Adrenal gland (tissue), 12 donors: ENCODE measurements around the gene GTF3C5. TPM values are rescaled to one million over a fixed set of nuclear protein-coding genes. Genes with fewer than 3 reads are reported as not detected.
"Not testable (repeated sequence)": the region's sequence is repeated elsewhere in the genome, so short reads cannot be mapped to it uniquely, and the experiment has no call there.

Experiments used
- DNase-seq, 7 donors: peaks; one replicate each; pipeline ENCODE4 v3.0.0-alpha.2; 2019 to 2020
- H3K27ac ChIP-seq, 5 donors: fragments of 200-600 bp; sonication (generic) in 4 of 5; 1 replicate in 3 of 5; 2 replicates in 2 of 5; pipeline versions ENCODE4 v1.5.1 to v1.8.0; 2016 to 2020; ENCODE audit warnings: mild to moderate bottlenecking in 1 of 5
- H3K27me3 ChIP-seq: fragments of 200-600 bp; 2 replicates; pipeline ENCODE4 v1.8.0; 2021
- H3K36me3 ChIP-seq, 2 donors: fragments of 200-600 bp; replicated peaks in 1 of 2; 1 replicate in 1 of 2; 2 replicates in 1 of 2; pipeline versions ENCODE4 v1.5.1 to v1.8.0; 2018 to 2022
- H3K4me1 ChIP-seq, 2 donors: fragments of 200-600 bp; replicated peaks in 1 of 2; 1 replicate in 1 of 2; 2 replicates in 1 of 2; pipeline versions ENCODE4 v1.5.1 to v1.8.0; 2018 to 2021
- H3K4me3 ChIP-seq, 4 donors: fragments of 200-600 bp; sonication (generic) in 3 of 4; one replicate each; pipeline ENCODE4 v1.5.1; 2016 to 2018
- H3K9me3 ChIP-seq, 3 donors: fragments of 200-600 bp; sonication (generic) in 1 of 3; replicated peaks in 1 of 3; 1 replicate in 2 of 3; 2 replicates in 1 of 3; pipeline versions ENCODE4 v1.5.1 to v1.8.0; 2016 to 2021
- POLR2A ChIP-seq, 2 donors: fragments of 450-650 bp; IDR thresholded peaks; one replicate each; pipeline ENCODE4 v1.6.1; 2017; ENCODE audit warnings: antibody characterized with exemption in 2 of 2, mild to moderate bottlenecking in 2 of 2, moderate library complexity in 1 of 2
- WGBS, 4 donors: extraction: QIAGEN DNeasy Blood & Tissue Kit in 2 of 4; methylation state at CpG; one replicate each; pipeline versions ENCODE4 v1.1.5 to v1.1.7; 2013 to 2017; 5-methylcytosine and 5-hydroxymethylcytosine counted together
- intact Hi-C, 2 donors: fragments of 100-400 bp; cut with DNase I; formaldehyde crosslinking; loops; one replicate each; pipeline versions ENCODE4 v1.14.1 to v1.15.0; 2022 to 2023
- polyA plus RNA-seq, 3 donors: library from polyadenylated mRNA; stranded (reverse); fragments of 200-250 nt in 2 of 3; fragments of 350-450 nt in 1 of 3; fragmentation: Illumina TruSeq in 1 of 3; extraction: RNeasy Lipid Tissue Mini Kit (QIAGEN cat#74804) in 1 of 3; gene quantifications; one replicate each; pipeline ENCODE4 v1.2.3, GENCODE V29; 2013 to 2014
- total RNA-seq, 9 donors: library from RNA; depleted of rRNA in 4 of 9; stranded (reverse); fragments of >200 nt in 4 of 9; fragments of 120-200 nt in 1 of 9; fragmentation: NEBNext Ultra II Directional in 1 of 9; extraction: Animal tissue kit (Norgen Biotek cat#: 25700) in 1 of 9; gene quantifications; one replicate each; pipeline versions ENCODE4 v1.1.0 to v1.2.4, GENCODE V29; 2013 to 2023
- TF ChIP-seq, protein P1 (sequence below), 6 experiments: fragments of 450-650 bp in 4 of 6; fragments of 200-600 bp in 2 of 6; sonication (generic) in 1 of 6; IDR thresholded peaks; 1 replicate in 5 of 6; 2 replicates in 1 of 6; pipeline versions ENCODE4 v1.5.1 to v1.8.0; 2016 to 2021; ENCODE audit warnings: antibody characterized with exemption in 6 of 6, mild to moderate bottlenecking in 2 of 6, moderate library complexity in 1 of 6
- donor health status: healthy with polysubstance abuse.
- donor health status: Bipolar disorder and iron deficiency.
- donor health status: DM: yes; HTN: yes; CAD: no.
- donor health status: DM: no; HTN: no; CAD: no.
- donor health status: DM: no; HTN: no; CAD: no.
- donor health status: DM: yes; HTN: yes; CAD: no.

The GTF3C5 gene
- total and polyA plus RNA-seq, 12 donors: 43.9 to 139 (median 61.5) TPM

DNA sequence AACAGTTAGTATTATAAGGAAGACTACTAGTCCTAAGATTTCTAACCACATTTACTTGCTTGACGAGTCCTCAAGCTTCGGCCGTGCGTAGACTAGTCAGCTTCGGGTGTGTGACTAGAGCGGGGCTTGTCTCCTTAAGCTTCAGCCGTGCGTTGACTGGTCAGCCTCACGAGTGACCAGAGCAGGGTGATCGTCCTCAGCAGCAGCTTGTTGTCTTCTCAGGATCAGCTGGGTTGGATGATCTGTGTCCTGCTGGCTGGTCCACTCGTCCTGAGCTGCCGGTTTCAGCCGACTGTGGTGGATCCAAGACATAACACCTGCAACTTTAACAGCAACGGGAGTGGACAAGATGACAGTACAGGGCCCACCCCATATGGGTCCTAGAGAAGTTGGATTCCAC, 47.7 kb downstream of the GTF3C5 start:
- intact Hi-C loops: no loop called here
- no peak for DNase-seq
- Histone ChIP-seq H3K27ac (no peak overlapping the region), H3K36me3 (no peaks in the 10 kb centered on the region), H3K4me1 (peaks cover 13 to 20% of the 10 kb centered on the region in 2 donors), H3K27me3 (no peaks in the 10 kb centered on the region), H3K9me3 (no peaks in the 10 kb centered on the region), H3K4me3 (no peak overlapping the region)
- WGBS, 4 donors: 87 to 95% (median 92%) methylated on average over 10 to 14 of the region's 14 CpGs
- no peak for TF ChIP-seq POLR2A (IDR thresholded peaks at IDR 0.05)
- TF ChIP-seq, protein P1, sequence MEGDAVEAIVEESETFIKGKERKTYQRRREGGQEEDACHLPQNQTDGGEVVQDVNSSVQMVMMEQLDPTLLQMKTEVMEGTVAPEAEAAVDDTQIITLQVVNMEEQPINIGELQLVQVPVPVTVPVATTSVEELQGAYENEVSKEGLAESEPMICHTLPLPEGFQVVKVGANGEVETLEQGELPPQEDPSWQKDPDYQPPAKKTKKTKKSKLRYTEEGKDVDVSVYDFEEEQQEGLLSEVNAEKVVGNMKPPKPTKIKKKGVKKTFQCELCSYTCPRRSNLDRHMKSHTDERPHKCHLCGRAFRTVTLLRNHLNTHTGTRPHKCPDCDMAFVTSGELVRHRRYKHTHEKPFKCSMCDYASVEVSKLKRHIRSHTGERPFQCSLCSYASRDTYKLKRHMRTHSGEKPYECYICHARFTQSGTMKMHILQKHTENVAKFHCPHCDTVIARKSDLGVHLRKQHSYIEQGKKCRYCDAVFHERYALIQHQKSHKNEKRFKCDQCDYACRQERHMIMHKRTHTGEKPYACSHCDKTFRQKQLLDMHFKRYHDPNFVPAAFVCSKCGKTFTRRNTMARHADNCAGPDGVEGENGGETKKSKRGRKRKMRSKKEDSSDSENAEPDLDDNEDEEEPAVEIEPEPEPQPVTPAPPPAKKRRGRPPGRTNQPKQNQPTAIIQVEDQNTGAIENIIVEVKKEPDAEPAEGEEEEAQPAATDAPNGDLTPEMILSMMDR (IDR thresholded peaks at IDR 0.05): no peak

DNA sequence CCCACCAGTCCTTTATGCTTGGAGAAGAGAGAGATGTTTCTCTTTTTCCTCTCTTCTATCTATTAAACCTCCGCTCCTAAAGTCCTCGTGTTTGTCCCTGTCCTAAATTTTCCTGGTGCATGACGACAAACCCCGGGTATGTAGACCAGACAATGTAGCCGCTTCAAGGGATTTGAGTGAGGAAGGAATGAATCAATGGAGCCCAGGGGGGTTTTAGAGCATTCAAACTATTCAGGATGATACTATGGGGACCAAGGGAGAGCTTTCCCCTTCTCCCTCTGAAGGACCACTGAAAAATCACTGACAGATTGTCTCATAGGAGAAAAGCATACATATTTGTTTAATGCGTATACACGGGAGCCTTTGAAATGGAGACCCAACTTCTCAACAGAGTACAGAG, 49.4 kb downstream of the GTF3C5 start:
- TF ChIP-seq, protein P1 (IDR thresholded peaks at IDR 0.05): no peak
- TF ChIP-seq POLR2A (IDR thresholded peaks at IDR 0.05): no peak
- Histone ChIP-seq H3K27ac (no peak overlapping the region), H3K36me3 (no peaks in the 10 kb centered on the region), H3K27me3 (no peaks in the 10 kb centered on the region), H3K4me1 (peaks cover 13 to 20% of the 10 kb centered on the region in 2 donors), H3K4me3 (no peak overlapping the region), H3K9me3 (no peaks in the 10 kb centered on the region)
- no peak for DNase-seq
- WGBS, 4 donors: 72 to 93% (median 85%) methylated on average over 7 of the region's 7 CpGs
- intact Hi-C loops: no loop called here

GRCh38 chr9:133080786-133081779, 50.3 kb downstream of the GTF3C5 start:
- peaks cover 9 to 11% of the 10 kb centered on the region in 2 donors for H3K4me1 ChIP-seq
- H3K4me3 ChIP-seq, H3K36me3 ChIP-seq, DNase-seq, intact Hi-C loops, H3K27me3 ChIP-seq, H3K9me3 ChIP-seq, H3K27ac ChIP-seq: not testable (repeated sequence)
- WGBS, 4 donors: 78 to 90% (median 87%) methylated on average over 4 to 10 of the region's 18 CpGs

- H3K27ac ChIP-seq, H3K27me3 ChIP-seq, H3K9me3 ChIP-seq, H3K36me3 ChIP-seq, DNase-seq, H3K4me3 ChIP-seq, H3K4me1 ChIP-seq, intact Hi-C loops: not testable (repeated sequence)
- 84 to 89% (median 87%) methylated on average over 5 of the region's 12 CpGs; no CpG with 5 or more reads in 1 of the 4 donors for WGBS, 4 donors
Measured at GRCh38 chr9:133081957-133082644, 51.3 kb downstream of the GTF3C5 start.

DNA sequence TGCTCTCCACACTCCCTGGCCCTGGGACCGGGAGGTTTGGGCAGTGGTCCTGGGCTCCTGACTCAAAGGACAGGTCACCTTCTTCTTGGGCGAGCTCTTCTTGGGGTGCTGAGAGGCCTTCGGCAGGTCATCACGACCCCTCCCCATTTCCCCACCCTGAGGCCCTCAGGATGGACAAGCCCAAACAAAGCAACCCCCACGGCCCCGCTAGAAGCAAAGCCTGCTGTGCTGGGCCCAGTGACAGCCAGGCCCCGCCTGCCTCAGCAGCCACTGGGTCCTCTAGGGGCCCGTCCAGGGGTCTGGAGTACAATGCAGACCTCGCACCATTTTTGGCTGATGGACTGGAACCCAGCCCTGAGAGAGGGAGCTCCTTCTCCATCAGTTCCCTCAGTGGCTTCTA, 52.9 kb downstream of the GTF3C5 start:
- intact Hi-C loops, H3K4me3 ChIP-seq, H3K36me3 ChIP-seq, H3K27ac ChIP-seq, H3K4me1 ChIP-seq, H3K9me3 ChIP-seq, H3K27me3 ChIP-seq: not testable (repeated sequence)
- peak in 1 of 7 donors; percentile 3 for DNase-seq
- 79 to 84% (median 82%) methylated on average over 3 to 8 of the region's 9 CpGs; no CpG with 5 or more reads in 1 of the 4 donors for WGBS, 4 donors

DNA sequence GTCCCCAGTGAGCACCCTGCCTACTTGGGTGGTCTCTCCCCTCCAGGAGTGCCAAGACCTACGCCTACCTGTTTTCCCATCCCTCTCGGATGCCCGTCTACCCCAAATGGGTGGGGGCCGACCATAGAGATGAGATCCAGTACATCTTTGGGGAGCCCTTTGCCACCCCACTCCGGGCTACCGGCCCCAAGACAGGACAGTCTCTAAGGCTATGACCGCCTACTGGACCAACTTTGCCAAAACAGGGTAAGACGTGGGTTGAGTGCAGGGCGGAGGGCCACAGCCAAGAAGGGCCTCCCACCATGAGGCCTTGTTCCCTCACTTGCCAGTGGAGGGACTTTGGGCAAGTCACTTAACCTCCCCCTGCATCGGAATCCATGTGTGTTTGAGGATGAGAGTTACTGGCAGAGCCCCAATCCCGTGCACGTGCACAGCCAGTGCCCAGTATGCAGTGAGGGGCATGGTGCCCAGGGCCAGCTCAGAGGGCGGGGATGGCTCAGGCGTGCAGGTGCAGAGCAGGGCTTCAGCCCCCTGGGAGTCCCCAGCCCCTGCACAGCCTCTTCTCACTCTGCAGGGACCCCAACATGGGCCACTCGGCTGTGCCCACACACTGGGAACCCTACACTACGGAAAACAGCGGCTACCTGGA, 55.5 kb downstream of the GTF3C5 start:
- H3K4me1 ChIP-seq, H3K27me3 ChIP-seq, DNase-seq, intact Hi-C loops, H3K9me3 ChIP-seq, H3K4me3 ChIP-seq, H3K27ac ChIP-seq, H3K36me3 ChIP-seq: not testable (repeated sequence)
- WGBS, 4 donors: 86 to 95% (median 90%) methylated on average over 2 to 16 of the region's 17 CpGs
